Osteoblast (primary cell): Measurements from ENCODE around the gene SEZ6L. TPM values are rescaled to one million over a fixed set of nuclear protein-coding genes. Genes with fewer than 3 reads are reported as not detected.
A peak's percentile ranks its signal among the peaks of the same experiment; 100 is the strongest.

Experiments used
- DNase-seq: peaks from one replicate; pipeline ENCODE4 v3.0.0; 2011; ENCODE audit warnings: low spot score, mixed read lengths; ENCODE audit not compliant: insufficient read length; ENCODE audit errors: missing footprints
- H2AFZ ChIP-seq: 2 replicates; pipeline ENCODE4 v1.6.0; 2011; ENCODE audit warnings: mild to moderate bottlenecking, low read length
- H3K27ac ChIP-seq: 2 replicates; pipeline ENCODE4 v1.5.1; 2011; ENCODE audit warnings: mild to moderate bottlenecking, low read depth, low read length, moderate library complexity
- H3K27me3 ChIP-seq: 2 replicates; pipeline ENCODE4 v1.6.0; 2012; ENCODE audit warnings: mild to moderate bottlenecking, control low read depth, inconsistent platforms, low read length, moderate library complexity; ENCODE audit not compliant: insufficient read depth
- H3K36me3 ChIP-seq: 2 replicates; pipeline ENCODE4 v1.5.1; 2011; ENCODE audit warnings: mild to moderate bottlenecking, low read length, control low read depth, moderate library complexity; ENCODE audit not compliant: insufficient read depth
- H3K4me1 ChIP-seq: 2 replicates; pipeline ENCODE4 v1.5.1; 2011; ENCODE audit warnings: mild to moderate bottlenecking, low read length, control low read depth, moderate library complexity; ENCODE audit not compliant: insufficient read depth
- H3K4me2 ChIP-seq: 2 replicates; pipeline ENCODE4 v1.6.0; 2011; ENCODE audit warnings: mild to moderate bottlenecking, low read length; ENCODE audit not compliant: insufficient read depth
- H3K4me3 ChIP-seq: fragments of 200-600 bp; sonication (generic); 3 replicates; pipeline ENCODE4 v1.5.1; 2012; ENCODE audit warnings: mild to moderate bottlenecking, low read length, inconsistent platforms; ENCODE audit not compliant: insufficient read depth
- H3K79me2 ChIP-seq: 2 replicates; pipeline ENCODE4 v1.6.0; 2012; ENCODE audit warnings: mild to moderate bottlenecking, low read length, control low read depth, inconsistent platforms; ENCODE audit not compliant: insufficient read depth
- H3K9me3 ChIP-seq: 2 replicates; pipeline ENCODE4 v1.5.1; 2011; ENCODE audit warnings: low read depth, low read length, control low read depth
- H4K20me1 ChIP-seq: 2 replicates; pipeline ENCODE4 v1.6.0; 2012; ENCODE audit warnings: mild to moderate bottlenecking, low read length, control low read depth; ENCODE audit not compliant: insufficient read depth
- CTCF ChIP-seq: IDR thresholded peaks from 2 replicates; pipeline ENCODE4 v1.5.1; 2011; ENCODE audit warnings: mild to moderate bottlenecking, low read depth, low read length, moderate library complexity; ENCODE audit errors: extremely low read depth
- total RNA-seq: library from RNA; depleted of rRNA; stranded (reverse); fragments of >200 nt; gene quantifications from 2 replicates; pipeline ENCODE4 v1.2.3, GENCODE V29; 2012

Gene SEZ6L
- total RNA-seq, 1 donor: not detected

DNA sequence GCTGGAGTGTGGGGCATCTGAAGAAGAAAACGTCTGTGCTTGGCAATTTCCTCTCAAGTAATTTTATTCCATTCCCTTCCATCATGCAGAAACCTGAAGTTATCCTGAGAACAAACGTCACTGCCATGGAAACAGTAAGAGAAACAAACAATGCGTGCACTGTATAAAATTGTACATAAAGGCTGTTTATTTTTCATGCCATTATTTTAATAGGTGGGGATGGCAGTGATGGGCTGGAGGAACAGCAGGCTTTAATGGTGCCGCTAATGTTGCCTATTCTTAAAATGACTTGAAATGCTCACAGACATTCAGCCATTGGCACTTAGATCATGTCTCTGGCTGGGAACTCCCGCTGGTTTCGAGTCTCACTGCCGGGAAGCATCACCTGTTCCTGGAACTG is 7.5 kb upstream of the SEZ6L start:
- no peak for TF ChIP-seq CTCF
- no peaks in the 10 kb centered on the region for H4K20me1 ChIP-seq
- H3K36me3 ChIP-seq: no peaks in the 10 kb centered on the region
- no peaks in the 10 kb centered on the region for H3K4me1 ChIP-seq
- no peaks in the 10 kb centered on the region for H3K27me3 ChIP-seq
- no peaks in the 10 kb centered on the region for H3K9me3 ChIP-seq
- no peak overlapping the region for H3K4me3 ChIP-seq
- DNase-seq: no peak
- no peak overlapping the region for H2AFZ ChIP-seq
- no peak overlapping the region for H3K4me2 ChIP-seq
- H3K27ac ChIP-seq: no peak overlapping the region
- no peaks in the 10 kb centered on the region for H3K79me2 ChIP-seq

DNA sequence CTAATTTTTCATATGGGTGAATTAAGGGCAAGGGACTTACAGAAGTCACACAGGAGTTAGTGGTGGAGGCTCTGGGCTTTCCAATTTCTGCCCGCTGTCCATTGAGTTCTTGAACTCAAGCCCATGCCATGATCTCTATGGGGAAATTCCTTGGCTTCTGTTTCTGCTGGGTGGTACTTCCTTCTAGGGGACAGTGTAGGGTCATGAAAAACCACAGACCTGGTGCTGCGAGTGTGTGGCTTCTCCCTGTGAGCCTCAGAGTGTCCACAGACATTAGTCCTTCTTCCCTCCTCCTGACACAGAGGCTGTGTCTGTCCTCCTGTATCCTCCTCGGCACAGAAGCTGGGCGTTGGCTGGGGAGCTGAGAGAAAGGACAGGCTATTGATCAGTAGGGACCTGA is 6.3 kb upstream of the SEZ6L start:
- no peak for TF ChIP-seq CTCF
- peaks cover 4% of the 10 kb centered on the region for H3K27me3 ChIP-seq
- H3K27ac ChIP-seq: no peak overlapping the region
- no peak for DNase-seq
- H3K36me3 ChIP-seq: no peaks in the 10 kb centered on the region
- H3K4me1 ChIP-seq: no peaks in the 10 kb centered on the region
- no peak overlapping the region for H3K4me3 ChIP-seq
- no peaks in the 10 kb centered on the region for H3K79me2 ChIP-seq
- H3K9me3 ChIP-seq: no peaks in the 10 kb centered on the region
- H2AFZ ChIP-seq: no peak overlapping the region
- no peaks in the 10 kb centered on the region for H4K20me1 ChIP-seq
- H3K4me2 ChIP-seq: no peak overlapping the region

DNA sequence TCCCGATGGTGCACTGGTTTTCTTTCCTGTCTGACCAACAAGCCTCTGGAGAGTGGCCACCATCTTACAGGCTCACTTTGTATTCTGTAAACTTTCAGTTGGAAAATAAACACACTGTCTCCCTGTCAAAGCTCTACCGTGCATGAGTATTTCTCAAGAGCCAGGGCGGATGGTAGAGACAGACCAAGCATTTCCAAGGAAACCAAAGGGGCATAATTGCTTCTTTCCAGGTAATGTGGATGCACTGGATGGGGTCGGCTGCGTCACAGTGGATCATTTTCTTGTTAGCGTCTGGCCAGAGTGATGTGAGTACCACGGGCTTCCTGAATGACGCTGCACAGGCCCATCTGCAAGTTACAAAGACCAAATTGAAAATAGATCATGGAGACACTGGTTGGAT is 5.1 kb upstream of the SEZ6L start:
- no peak overlapping the region for H3K4me2 ChIP-seq
- H3K27me3 ChIP-seq: peaks cover 16% of the 10 kb centered on the region
- no peak for TF ChIP-seq CTCF

GRCh38 chr22:26168330-26168851 is 871 bp upstream of the SEZ6L start:
- Histone ChIP-seq H4K20me1 (no peaks in the 10 kb centered on the region), H3K79me2 (no peaks in the 10 kb centered on the region), H3K4me2 (no peak overlapping the region), H3K27ac (no peak overlapping the region), H3K9me3 (no peaks in the 10 kb centered on the region), H3K4me1 (no peaks in the 10 kb centered on the region), H2AFZ (no peak overlapping the region), H3K4me3 (no peak overlapping the region), H3K36me3 (no peaks in the 10 kb centered on the region), H3K27me3 (peaks cover 34% of the 10 kb centered on the region)
- TF ChIP-seq CTCF: no peak
- peak; percentile 41 for DNase-seq

More for the DNA sequence above, 5.1 kb upstream of the SEZ6L start:
- Histone ChIP-seq H3K79me2 (no peaks in the 10 kb centered on the region), H3K4me1 (no peaks in the 10 kb centered on the region), H3K9me3 (no peaks in the 10 kb centered on the region), H3K4me3 (no peak overlapping the region), H3K27ac (no peak overlapping the region), H4K20me1 (no peaks in the 10 kb centered on the region), H3K36me3 (no peaks in the 10 kb centered on the region), H2AFZ (no peak overlapping the region)
- no peak for DNase-seq
